Measurements from ENCODE around the gene NOS1AP. TPM values are rescaled to one million over a fixed set of nuclear protein-coding genes. Genes with fewer than 3 reads are reported as not detected.

NOS1AP gene
- total RNA-seq, 1 experiment from 2014 or later, result 2.6 TPM

DNA sequence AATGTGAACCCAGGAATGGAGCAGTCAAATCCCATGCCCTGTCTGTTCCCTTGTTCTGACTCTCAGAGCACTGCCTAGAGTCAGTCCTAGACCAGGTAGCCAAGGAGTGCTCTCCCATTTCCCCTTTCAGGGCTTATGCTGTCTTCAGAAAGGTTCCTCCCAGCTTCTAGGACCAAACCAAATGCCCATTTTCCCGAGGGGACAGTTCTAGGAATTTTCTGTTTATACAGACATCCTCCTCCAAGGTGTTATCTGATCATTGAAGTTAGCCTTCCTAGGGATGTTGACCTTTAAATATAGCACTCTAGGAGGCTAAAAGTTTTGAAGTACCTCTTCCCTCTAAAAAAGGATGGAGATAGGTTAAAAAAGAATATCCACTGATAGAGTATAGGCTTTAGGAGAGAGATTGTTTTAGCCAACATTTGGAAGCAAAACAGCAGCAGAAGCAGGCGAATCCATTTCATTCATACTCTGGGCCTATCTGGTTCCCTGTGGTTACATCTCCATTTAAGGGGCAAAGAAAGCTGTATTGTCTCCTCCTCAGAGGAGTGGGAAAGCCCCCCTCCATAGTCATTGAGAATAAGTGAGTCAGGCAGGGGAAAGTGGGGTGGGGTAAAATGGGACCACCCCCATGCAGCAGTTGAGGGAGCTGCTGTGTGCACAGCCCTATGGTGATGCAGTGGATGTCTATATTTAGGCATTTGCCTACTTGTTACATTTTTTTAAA is 180.7 kb downstream of the NOS1AP start:
- no peaks in the 10 kb centered on the region for H3F3A ChIP-seq (ENCODE audit: low read length, unreplicated experiment)
- H3K27ac ChIP-seq (ENCODE audit: low read length), result no peak overlapping the region
- POLR2A ChIA-PET (ENCODE audit: unreplicated experiment), result no interaction called here
- no TSS peak for BruUV-seq (replicated peaks)
- no peaks in the 10 kb centered on the region for H3K9me3 ChIP-seq (ENCODE audit: low read length)
- no peak overlapping the region for H3K4me2 ChIP-seq (ENCODE audit: low read length)
- H3K4me1 ChIP-seq (ENCODE audit: insufficient read depth, low read length), result no peaks in the 10 kb centered on the region
- H3K4me3 ChIP-seq (ENCODE audit: low read length), result no peak overlapping the region
- H3K79me2 ChIP-seq (ENCODE audit: low read length), result no peaks in the 10 kb centered on the region
- no peaks in the 10 kb centered on the region for H3K36me3 ChIP-seq (ENCODE audit: low read depth, low read length)
- CTCF ChIA-PET, result no interaction called here
- H4K20me1 ChIP-seq (ENCODE audit: low read length), result no peaks in the 10 kb centered on the region
- TF ChIP-seq, protein P1, sequence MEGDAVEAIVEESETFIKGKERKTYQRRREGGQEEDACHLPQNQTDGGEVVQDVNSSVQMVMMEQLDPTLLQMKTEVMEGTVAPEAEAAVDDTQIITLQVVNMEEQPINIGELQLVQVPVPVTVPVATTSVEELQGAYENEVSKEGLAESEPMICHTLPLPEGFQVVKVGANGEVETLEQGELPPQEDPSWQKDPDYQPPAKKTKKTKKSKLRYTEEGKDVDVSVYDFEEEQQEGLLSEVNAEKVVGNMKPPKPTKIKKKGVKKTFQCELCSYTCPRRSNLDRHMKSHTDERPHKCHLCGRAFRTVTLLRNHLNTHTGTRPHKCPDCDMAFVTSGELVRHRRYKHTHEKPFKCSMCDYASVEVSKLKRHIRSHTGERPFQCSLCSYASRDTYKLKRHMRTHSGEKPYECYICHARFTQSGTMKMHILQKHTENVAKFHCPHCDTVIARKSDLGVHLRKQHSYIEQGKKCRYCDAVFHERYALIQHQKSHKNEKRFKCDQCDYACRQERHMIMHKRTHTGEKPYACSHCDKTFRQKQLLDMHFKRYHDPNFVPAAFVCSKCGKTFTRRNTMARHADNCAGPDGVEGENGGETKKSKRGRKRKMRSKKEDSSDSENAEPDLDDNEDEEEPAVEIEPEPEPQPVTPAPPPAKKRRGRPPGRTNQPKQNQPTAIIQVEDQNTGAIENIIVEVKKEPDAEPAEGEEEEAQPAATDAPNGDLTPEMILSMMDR (conservative IDR thresholded peaks at IDR 0.05; ENCODE audit: low read depth, low read length), result no peak
- TF ChIP-seq EZH2phosphoT487 (IDR thresholded peaks at IDR 0.05; ENCODE audit: borderline replicate concordance, low read length), result no peak
- TF ChIP-seq EZH2 (IDR thresholded peaks at IDR 0.05; ENCODE audit: low read length, unreplicated experiment), result no peak
- H3K9me2 ChIP-seq (replicated peaks; ENCODE audit: low read length), result no peaks in the 10 kb centered on the region
- H2AFZ ChIP-seq (ENCODE audit: low read length), result no peak overlapping the region
- intact Hi-C loops (cut with micrococcal nuclease), result no loop called here
- H3K9ac ChIP-seq (ENCODE audit: low read length), result no peak overlapping the region
- no peaks in the 10 kb centered on the region for H3K27me3 ChIP-seq (ENCODE audit: low read length)
- DNase-seq (no peak), ATAC-seq (no peak)

DNA sequence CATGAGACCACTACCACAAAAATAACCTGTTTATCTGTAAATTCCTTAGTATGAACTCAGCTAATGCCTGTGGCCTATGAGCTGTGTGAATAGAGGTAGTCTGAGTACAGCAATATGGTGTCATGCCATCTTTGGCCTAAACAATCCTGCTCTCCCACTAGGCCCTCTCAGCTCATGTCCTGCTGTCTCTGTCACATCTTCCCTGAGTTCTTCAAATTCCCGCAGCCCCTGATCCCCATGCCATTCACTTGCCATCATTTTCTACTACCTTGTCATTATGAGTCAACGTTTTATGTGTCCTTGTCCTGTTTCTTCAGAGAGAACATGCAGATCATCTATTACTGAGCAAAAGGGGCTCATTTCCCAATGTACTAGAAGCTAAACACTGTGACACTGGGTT is 181.6 kb downstream of the NOS1AP start:
- H2AFZ ChIP-seq (ENCODE audit: low read length), result no peak overlapping the region
- DNase-seq, result peak; percentile 21
- no peak overlapping the region for H3K4me3 ChIP-seq (ENCODE audit: low read length)
- no peak for ATAC-seq
- H3K4me1 ChIP-seq (ENCODE audit: insufficient read depth, low read length), result no peaks in the 10 kb centered on the region
- no peaks in the 10 kb centered on the region for H3F3A ChIP-seq (ENCODE audit: low read length, unreplicated experiment)
- H3K27me3 ChIP-seq (ENCODE audit: low read length), result no peaks in the 10 kb centered on the region
- CTCF ChIA-PET, result no interaction called here
- H3K27ac ChIP-seq (ENCODE audit: low read length), result no peak overlapping the region
- no peaks in the 10 kb centered on the region for H3K9me3 ChIP-seq (ENCODE audit: low read length)
- POLR2A ChIA-PET (ENCODE audit: unreplicated experiment), result no interaction called here
- TF ChIP-seq, protein P1 (conservative IDR thresholded peaks at IDR 0.05; ENCODE audit: low read depth, low read length), result no peak
- no peak for TF ChIP-seq EZH2 (IDR thresholded peaks at IDR 0.05; ENCODE audit: low read length, unreplicated experiment)
- no peaks in the 10 kb centered on the region for H3K9me2 ChIP-seq (replicated peaks; ENCODE audit: low read length)
- H3K4me2 ChIP-seq (ENCODE audit: low read length), result no peak overlapping the region
- no TSS peak for BruUV-seq (replicated peaks)
- no peaks in the 10 kb centered on the region for H4K20me1 ChIP-seq (ENCODE audit: low read length)
- H3K79me2 ChIP-seq (ENCODE audit: low read length), result no peaks in the 10 kb centered on the region
- H3K36me3 ChIP-seq (ENCODE audit: low read depth, low read length), result no peaks in the 10 kb centered on the region
- no peak overlapping the region for H3K9ac ChIP-seq (ENCODE audit: low read length)
- intact Hi-C loops (cut with micrococcal nuclease), result no loop called here

DNA sequence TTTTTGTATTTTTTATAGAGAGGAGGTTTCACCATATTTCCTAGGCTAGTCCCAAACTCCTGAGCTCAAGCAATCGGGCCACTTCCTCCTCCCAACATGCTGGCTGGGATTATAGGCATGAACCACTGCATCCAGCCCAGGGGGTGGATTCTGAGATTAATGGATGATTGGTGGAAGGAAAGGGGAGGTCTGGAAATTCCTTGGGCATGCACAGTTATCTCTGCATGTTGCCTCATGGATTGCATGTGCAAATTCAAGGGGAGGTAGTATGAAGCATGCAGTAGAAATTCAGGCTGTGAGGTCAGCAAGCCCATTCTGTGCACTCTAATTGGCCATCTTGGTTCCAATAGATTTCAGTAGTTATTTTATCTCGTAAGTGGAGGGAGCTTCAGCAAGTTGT is 182.7 kb downstream of the NOS1AP start:
- DNase-seq, result no peak
- no peaks in the 10 kb centered on the region for H3K27me3 ChIP-seq (ENCODE audit: low read length)
- H2AFZ ChIP-seq (ENCODE audit: low read length), result no peak overlapping the region
- H3K9ac ChIP-seq (ENCODE audit: low read length), result no peak overlapping the region
- no peak overlapping the region for H3K4me3 ChIP-seq (ENCODE audit: low read length)
- TF ChIP-seq, protein P1 (conservative IDR thresholded peaks at IDR 0.05; ENCODE audit: low read depth, low read length), result no peak
- TF ChIP-seq EZH2 (IDR thresholded peaks at IDR 0.05; ENCODE audit: low read length, unreplicated experiment) (no peak), EZH2phosphoT487 (IDR thresholded peaks at IDR 0.05; ENCODE audit: borderline replicate concordance, low read length) (no peak)
- no peaks in the 10 kb centered on the region for H3F3A ChIP-seq (ENCODE audit: low read length, unreplicated experiment)
- no peaks in the 10 kb centered on the region for H4K20me1 ChIP-seq (ENCODE audit: low read length)
- no TSS peak for BruUV-seq (replicated peaks)
- no peak overlapping the region for H3K27ac ChIP-seq (ENCODE audit: low read length)
- no peaks in the 10 kb centered on the region for H3K9me3 ChIP-seq (ENCODE audit: low read length)
- no peaks in the 10 kb centered on the region for H3K9me2 ChIP-seq (replicated peaks; ENCODE audit: low read length)
- intact Hi-C loops (cut with micrococcal nuclease), result no loop called here
- no peaks in the 10 kb centered on the region for H3K79me2 ChIP-seq (ENCODE audit: low read length)
- ATAC-seq, result no peak
- ChIA-PET CTCF (no interaction called here), POLR2A (ENCODE audit: unreplicated experiment) (no interaction called here)
- no peak overlapping the region for H3K4me2 ChIP-seq (ENCODE audit: low read length)
- H3K36me3 ChIP-seq (ENCODE audit: low read depth, low read length), result no peaks in the 10 kb centered on the region
- no peaks in the 10 kb centered on the region for H3K4me1 ChIP-seq (ENCODE audit: insufficient read depth, low read length)
